HG02678 (cell line): ENCODE results near the gene DOP1A.

Experiments
- ATAC-seq: cut with Tn5 transposase; IDR thresholded peaks from one replicate; pipeline ENCODE4 v1.9.1; 2021; ENCODE audit warnings: mild to moderate bottlenecking, moderate library complexity; ENCODE audit not compliant: unreplicated experiment

The DOP1A gene

GRCh38 chr6:83198486-83199172 lies 131.2 kb downstream of the DOP1A start:
- ATAC-seq, result no peak

- ATAC-seq, result peak; percentile 65
Observed at GRCh38 chr6:83199173-83199862, 131.8 kb downstream of the DOP1A start.

GRCh38 chr6:83199863-83200225 lies 132.4 kb downstream of the DOP1A start:
- no peak for ATAC-seq

GRCh38 chr6:83202031-83202430 lies 134.6 kb downstream of the DOP1A start:
- ATAC-seq, result no peak

- ATAC-seq, result peak; percentile 100
Observed at GRCh38 chr6:83215131-83216047, 147.9 kb downstream of the DOP1A start.

- no peak for ATAC-seq
Observed at GRCh38 chr6:83216806-83217205, 149.3 kb downstream of the DOP1A start.
